A549 (cell line): ENCODE results near the gene MRPS6. TPM values are rescaled to one million over a fixed set of nuclear protein-coding genes. Genes with fewer than 3 reads are reported as not detected.

Experiments used
- ATAC-seq, 2 experiments: fragments of 200-7000 bp in 1 of 2; fragments of >200 bp in 1 of 2; cut with Nextera tagmentation in 1 of 2; cut with Tn5 transposase in 1 of 2; 3 replicates each; pipeline versions ENCODE4 v1.8.0 to v1.9.1; 2018 to 2020; ENCODE audit warnings: mild to moderate bottlenecking in 1 of 2, moderate library complexity in 1 of 2
- CTCF ChIA-PET: fragments of 300-600 bp; sonication (Branson Sonifier 250); formaldehyde crosslinking; extraction: SDS; loops from one replicate; lab custom pipeline; 2021; ENCODE audit warnings: antibody characterized with exemption, inconsistent platforms; lab: Yijun Ruan, JAX
- POLR2A ChIA-PET: fragments of 350-600 bp; formaldehyde crosslinking; extraction: SDS; loops from one replicate; lab custom pipeline; 2021; ENCODE audit warnings: antibody characterized with exemption, inconsistent platforms; lab: Yijun Ruan, JAX
- DNase-seq, 2 experiments: peaks; one replicate each; pipeline versions ENCODE4 v3.0.0 to v3.0.0-alpha.2; 2011 to 2016; ENCODE audit warnings: low read depth in 1 of 2, low spot score in 1 of 2
- FAIRE-seq: peaks from 2 replicates; lab custom pipeline; 2011; peaks lifted over from hg19 to GRCh38; lab: Jason Lieb, UNC
- H3K27ac ChIP-seq, 2 experiments: fragments of >200 bp; sonication (Bioruptor Twin); formaldehyde crosslinking; 3 replicates each; pipeline ENCODE4 v1.5.1; 2016 to 2017
- H3K4me1 ChIP-seq: fragments of >200 bp; sonication (Bioruptor Twin); formaldehyde crosslinking; 3 replicates; pipeline ENCODE4 v1.6.1; 2016
- H3K4me2 ChIP-seq: fragments of >200 bp; sonication (Bioruptor Twin); formaldehyde crosslinking; 3 replicates; pipeline ENCODE4 v1.6.1; 2016
- H3K4me3 ChIP-seq: fragments of >200 bp; sonication (Bioruptor Twin); formaldehyde crosslinking; 3 replicates; pipeline ENCODE4 v1.5.1; 2016
- H3K9me3 ChIP-seq: fragments of >200 bp; sonication (Bioruptor Twin); formaldehyde crosslinking; 3 replicates; pipeline ENCODE4 v1.6.1; 2016
- ATOH8 ChIP-seq: fragments of 250-450 bp; sonication (Bioruptor Pico); IDR thresholded peaks from 2 replicates; pipeline ENCODE4 v1.5.0; 2020; ENCODE audit warnings: low read depth, mild to moderate bottlenecking, moderate library complexity
- BCL3 ChIP-seq: fragments of >200 bp; sonication (Bioruptor Twin); formaldehyde crosslinking; IDR thresholded peaks from 3 replicates; pipeline ENCODE4 v1.6.1; 2016
- CBX8 ChIP-seq: fragments of 200-600 bp; sonication (generic); IDR thresholded peaks from 2 replicates; pipeline ENCODE4 v1.6.1; 2016
- CEBPB ChIP-seq, 2 experiments: fragments of >200 bp in 1 of 2; sonication (Bioruptor Twin) in 1 of 2; formaldehyde crosslinking in 1 of 2; IDR thresholded peaks; 2 replicates each; pipeline ENCODE4 v1.6.1; 2012 to 2016
- CHD4 ChIP-seq: fragments of 200-600 bp; sonication (generic); IDR thresholded peaks from 2 replicates; pipeline ENCODE4 v1.6.1; 2016; ENCODE audit warnings: antibody characterized with exemption, mild to moderate bottlenecking, borderline replicate concordance
- EHF ChIP-seq: fragments of 250-450 bp; sonication (Bioruptor Pico); IDR thresholded peaks from 2 replicates; pipeline ENCODE4 v1.5.0; 2020; ENCODE audit warnings: mild to moderate bottlenecking
- EHMT2 ChIP-seq: fragments of 200-600 bp; sonication (generic); IDR thresholded peaks from 2 replicates; pipeline ENCODE4 v1.6.1; 2016; ENCODE audit warnings: antibody characterized with exemption, low read depth, mild to moderate bottlenecking, moderate library complexity
- ESRRA ChIP-seq: fragments of 150-350 bp; IDR thresholded peaks from 2 replicates; pipeline ENCODE4 v1.6.1; 2014; ENCODE audit warnings: mild to moderate bottlenecking, low read length, borderline replicate concordance
- FOSB ChIP-seq: fragments of 250-450 bp; sonication (Bioruptor Pico); IDR thresholded peaks from 2 replicates; pipeline ENCODE4 v1.5.0; 2020; ENCODE audit warnings: mild to moderate bottlenecking, moderate library complexity
- FOXS1 ChIP-seq: fragments of 250-450 bp; sonication (Bioruptor Pico); IDR thresholded peaks from 2 replicates; pipeline ENCODE4 v1.5.0; 2020; ENCODE audit warnings: mild to moderate bottlenecking, moderate library complexity
- GATA3 ChIP-seq: IDR thresholded peaks from 2 replicates; pipeline ENCODE4 v1.6.1; 2012; ENCODE audit warnings: borderline replicate concordance
- HEYL ChIP-seq: fragments of 250-450 bp; sonication (Bioruptor Pico); IDR thresholded peaks from 2 replicates; pipeline ENCODE4 v1.8.0; 2021; ENCODE audit warnings: mild to moderate bottlenecking, moderate library complexity
- HOXA7 ChIP-seq: fragments of 250-450 bp; sonication (Bioruptor Pico); IDR thresholded peaks from 2 replicates; pipeline ENCODE4 v1.5.0; 2020; ENCODE audit warnings: mild to moderate bottlenecking, moderate library complexity
- JUNB ChIP-seq: fragments of >200 bp; sonication (Bioruptor Twin); formaldehyde crosslinking; IDR thresholded peaks from 2 replicates; pipeline ENCODE4 v1.6.1; 2016
- NR3C1 ChIP-seq: fragments of >200 bp; sonication (Bioruptor Twin); formaldehyde crosslinking; IDR thresholded peaks from 3 replicates; pipeline ENCODE4 v1.6.1; 2017
- PHF8 ChIP-seq: fragments of 200-600 bp; sonication (generic); IDR thresholded peaks from 2 replicates; pipeline ENCODE4 v1.6.1; 2016; ENCODE audit warnings: low read depth, mild to moderate bottlenecking, antibody characterized with exemption, moderate library complexity, borderline replicate concordance
- POLR2AphosphoS2 ChIP-seq: conservative IDR thresholded peaks from 2 replicates; pipeline ENCODE4 v1.6.1; 2012; ENCODE audit warnings: low read length, improper control_type of control experiment, inconsistent platforms
- RCOR1 ChIP-seq: fragments of 150-350 bp; IDR thresholded peaks from 2 replicates; pipeline ENCODE4 v1.6.1; 2014; ENCODE audit warnings: antibody characterized with exemption, low read length, low read depth
- ZC3H11A ChIP-seq: fragments of 450-650 bp; IDR thresholded peaks from 2 replicates; pipeline ENCODE4 v1.6.1; 2014; ENCODE audit warnings: antibody characterized with exemption, mild to moderate bottlenecking
- ZSCAN20 ChIP-seq: fragments of 250-450 bp; sonication (Bioruptor Pico); IDR thresholded peaks from 2 replicates; pipeline ENCODE4 v1.8.0; 2022; ENCODE audit warnings: mild to moderate bottlenecking, moderate library complexity
- WGBS: methylation state at CpG from one replicate; pipeline ENCODE4 v1.1.6; 2017; ENCODE audit errors: missing lambda C conversion rate; 5-methylcytosine and 5-hydroxymethylcytosine counted together
- polyA plus RNA-seq, 4 experiments: library from polyadenylated mRNA; depleted of rRNA in 3 of 4; stranded (reverse); fragments of >200 nt; fragmentation: RNase III in 1 of 4; extraction: RNeasy Plus Mini Kit Qiagen cat#74134 plus additional on column Dnase treatment in 1 of 4; gene quantifications; 2 replicates in 3 of 4; 3 replicates in 1 of 4; pipeline ENCODE4 v1.2.3, GENCODE V29; 2011 to 2017
- TF ChIP-seq, protein P1 (sequence below): fragments of 150-350 bp; IDR thresholded peaks from 2 replicates; pipeline ENCODE4 v1.6.1; 2014; ENCODE audit warnings: low read depth, mild to moderate bottlenecking, low read length
- TF ChIP-seq, protein P2 (sequence below): IDR thresholded peaks from 2 replicates; pipeline ENCODE4 v1.6.1; 2012

MRPS6 gene
- polyA plus RNA-seq, 2 of the 4 experiments (the other 2 are of a cell fraction), result 26.9 to 57.4 TPM

- no peak overlapping the region for H3K4me3 ChIP-seq
- no peak overlapping the region for H3K27ac ChIP-seq
- no peak overlapping the region for H3K4me2 ChIP-seq
- no peaks in the 10 kb centered on the region for H3K9me3 ChIP-seq
- no peak for ATAC-seq
- ChIA-PET POLR2A (no interaction called here), CTCF (interaction anchor here (0.5 to 1.1 kb wide), 2 partner anchors 17 to 416 kb away, joined by 3 read pairs; no protein-coding TSS in a partner anchor)
- H3K4me1 ChIP-seq, result no peaks in the 10 kb centered on the region
- no peak for TF ChIP-seq ZSCAN20
- no peak for TF ChIP-seq POLR2AphosphoS2
- TF ChIP-seq CHD4, result no peak
- TF ChIP-seq, protein P1, sequence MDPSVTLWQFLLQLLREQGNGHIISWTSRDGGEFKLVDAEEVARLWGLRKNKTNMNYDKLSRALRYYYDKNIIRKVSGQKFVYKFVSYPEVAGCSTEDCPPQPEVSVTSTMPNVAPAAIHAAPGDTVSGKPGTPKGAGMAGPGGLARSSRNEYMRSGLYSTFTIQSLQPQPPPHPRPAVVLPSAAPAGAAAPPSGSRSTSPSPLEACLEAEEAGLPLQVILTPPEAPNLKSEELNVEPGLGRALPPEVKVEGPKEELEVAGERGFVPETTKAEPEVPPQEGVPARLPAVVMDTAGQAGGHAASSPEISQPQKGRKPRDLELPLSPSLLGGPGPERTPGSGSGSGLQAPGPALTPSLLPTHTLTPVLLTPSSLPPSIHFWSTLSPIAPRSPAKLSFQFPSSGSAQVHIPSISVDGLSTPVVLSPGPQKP, result no peak
- FAIRE-seq, result no peak
- no peak for DNase-seq
- 72% methylated on average over 15 of the region's 15 CpGs for WGBS
These were observed 111.8 kb downstream of the MRPS6 start for GRCh38 chr21:34185026-34185750.

GRCh38 chr21:34186109-34186719, 112.8 kb downstream of the MRPS6 start:
- Histone ChIP-seq H3K9me3 (no peaks in the 10 kb centered on the region), H3K4me2 (no peak overlapping the region)
- WGBS, result 50% methylated on average over 12 of the region's 12 CpGs
- no peak for TF ChIP-seq CBX8
- no peak for TF ChIP-seq FOSB
- TF ChIP-seq POLR2AphosphoS2, result no peak
- TF ChIP-seq, protein P2, sequence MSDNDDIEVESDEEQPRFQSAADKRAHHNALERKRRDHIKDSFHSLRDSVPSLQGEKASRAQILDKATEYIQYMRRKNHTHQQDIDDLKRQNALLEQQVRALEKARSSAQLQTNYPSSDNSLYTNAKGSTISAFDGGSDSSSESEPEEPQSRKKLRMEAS, result no peak
- TF ChIP-seq CEBPB (IDR thresholded peaks at IDR 0.05), result no peak
- no peak for TF ChIP-seq ZC3H11A
- no peak for TF ChIP-seq GATA3
- TF ChIP-seq HEYL (CRISPR knock-in tag), result no peak
- TF ChIP-seq CHD4, result no peak
- TF ChIP-seq NR3C1, result no peak
- no peak for TF ChIP-seq BCL3
- no peak for TF ChIP-seq EHMT2
- no peak for TF ChIP-seq ESRRA
- no peak for TF ChIP-seq RCOR1
- no peak for TF ChIP-seq EHF
- no peak for TF ChIP-seq JUNB
- no peak for TF ChIP-seq ATOH8
- no peak for TF ChIP-seq HOXA7 (CRISPR knock-in tag)
- no peak for TF ChIP-seq FOXS1 (CRISPR knock-in tag)
- no peak for TF ChIP-seq PHF8
- TF ChIP-seq, all 56 proteins: peak for 0
- Histone ChIP-seq H3K27ac (no peak overlapping the region), H3K4me1 (no peaks in the 10 kb centered on the region), H3K4me3 (no peak overlapping the region)
- DNase-seq (no peak), FAIRE-seq (no peak), ATAC-seq (no peak)
- ChIA-PET POLR2A (no interaction called here), CTCF (interaction anchor here (1.3 to 1.5 kb wide), 2 partner anchors 13 to 16 kb away, joined by 3 to 4 read pairs; no protein-coding TSS in a partner anchor)
